Upper lobe of right lung (tissue), 1 donor: ENCODE data around the gene ATPAF2. TPM values are rescaled to one million over a fixed set of nuclear protein-coding genes. Genes with fewer than 3 reads are reported as not detected.

ENCODE experiments used
- ATAC-seq: fragments of 200-7000 bp; cut with Tn5 transposase; one replicate; pipeline ENCODE4 v1.9.1; 2020; ENCODE audit warnings: mild to moderate bottlenecking, moderate library complexity
- DNase-seq: peaks from one replicate; pipeline ENCODE4 v3.0.0-alpha.2; 2020
- H3K27ac ChIP-seq: fragments of 200-600 bp; one replicate; pipeline ENCODE4 v1.8.0; 2022
- H3K27me3 ChIP-seq: fragments of 200-600 bp; one replicate; pipeline ENCODE4 v1.8.0; 2022; ENCODE audit warnings: mild to moderate bottlenecking
- H3K36me3 ChIP-seq: fragments of 200-600 bp; one replicate; pipeline ENCODE4 v1.8.0; 2022
- H3K4me1 ChIP-seq: fragments of 200-600 bp; one replicate; pipeline ENCODE4 v1.8.0; 2022
- H3K4me3 ChIP-seq: fragments of 200-600 bp; one replicate; pipeline ENCODE4 v1.8.0; 2022; ENCODE audit warnings: mild to moderate bottlenecking
- H3K9me3 ChIP-seq: fragments of 200-600 bp; one replicate; pipeline ENCODE4 v1.8.0; 2022
- CTCF ChIP-seq: fragments of 200-600 bp; IDR thresholded peaks from one replicate; pipeline ENCODE4 v1.8.0; 2022; ENCODE audit warnings: antibody characterized with exemption
- intact Hi-C: fragments of 100-400 bp; cut with DNase I; formaldehyde crosslinking; loops from one replicate; pipeline ENCODE4 v1.11.0; 2022
- total RNA-seq: library from RNA; stranded (reverse); fragmentation: NEBNext Ultra II Directional; extraction: Animal tissue kit (Norgen Biotek cat#: 25700); gene quantifications from one replicate; pipeline ENCODE4 v1.2.1, GENCODE V29; 2021
- donor health status: DM: no; HTN: yes; CAD: no; lungs with severe emphysema.

The ATPAF2 gene
- total RNA-seq, 1 donor from 2014 or later, result 26.3 TPM

GRCh38 chr17:18044609-18045008 is 5.6 kb upstream of the ATPAF2 start:
- Histone ChIP-seq H3K27ac (no peak overlapping the region), H3K36me3 (peaks cover 15% of the 10 kb centered on the region), H3K4me3 (no peak overlapping the region), H3K27me3 (no peaks in the 10 kb centered on the region), H3K9me3 (no peaks in the 10 kb centered on the region), H3K4me1 (peaks cover 10% of the 10 kb centered on the region)
- ATAC-seq (no peak), DNase-seq (no peak)
- intact Hi-C loops, result no loop called here
- no peak for TF ChIP-seq CTCF

- no peaks in the 10 kb centered on the region for H3K27me3 ChIP-seq
- ATAC-seq, result no peak
- H3K27ac ChIP-seq, result no peak overlapping the region
- no peak overlapping the region for H3K4me3 ChIP-seq
- H3K9me3 ChIP-seq, result no peaks in the 10 kb centered on the region
- H3K36me3 ChIP-seq, result peaks cover 15% of the 10 kb centered on the region
- TF ChIP-seq CTCF, result no peak
- peaks cover 11% of the 10 kb centered on the region for H3K4me1 ChIP-seq
- no peak for DNase-seq
- intact Hi-C loops, result no loop called here
Measured at GRCh38 chr17:18043491-18043890, 4.5 kb upstream of the ATPAF2 start.

GRCh38 chr17:18042983-18043382 is 4.0 kb upstream of the ATPAF2 start:
- DNase-seq, result no peak
- intact Hi-C loops, result no loop called here
- Histone ChIP-seq H3K4me1 (peaks cover 16% of the 10 kb centered on the region), H3K4me3 (no peak overlapping the region), H3K36me3 (peaks cover 15% of the 10 kb centered on the region), H3K27me3 (no peaks in the 10 kb centered on the region), H3K27ac (no peak overlapping the region), H3K9me3 (no peaks in the 10 kb centered on the region)
- ATAC-seq, result no peak
- no peak for TF ChIP-seq CTCF

GRCh38 chr17:18041776-18042175 is 2.8 kb upstream of the ATPAF2 start:
- no peaks in the 10 kb centered on the region for H3K27me3 ChIP-seq
- peaks cover 8% of the 10 kb centered on the region for H3K36me3 ChIP-seq
- ATAC-seq, result no peak
- H3K27ac ChIP-seq, result no peak overlapping the region
- no peak for TF ChIP-seq CTCF
- H3K9me3 ChIP-seq, result no peaks in the 10 kb centered on the region
- H3K4me3 ChIP-seq, result no peak overlapping the region
- DNase-seq, result no peak
- peaks cover 28% of the 10 kb centered on the region for H3K4me1 ChIP-seq
- intact Hi-C loops, result no loop called here

- Histone ChIP-seq H3K27ac (no peak overlapping the region), H3K9me3 (no peaks in the 10 kb centered on the region), H3K36me3 (no peaks in the 10 kb centered on the region), H3K4me3 (peak overlapping the region; percentile 94), H3K27me3 (no peaks in the 10 kb centered on the region), H3K4me1 (peaks cover 28% of the 10 kb centered on the region)
- intact Hi-C loops, result no loop called here
- no peak for TF ChIP-seq CTCF
- DNase-seq (no peak), ATAC-seq (no peak)
Measured at GRCh38 chr17:18040261-18040858, 1.4 kb upstream of the ATPAF2 start.
